Adrenal gland (tissue), 12 donors: ENCODE data around the gene MYOM3. TPM values are rescaled to one million over a fixed set of nuclear protein-coding genes. Genes with fewer than 3 reads are reported as not detected.

Experiments
- DNase-seq, 7 donors: peaks; one replicate each; pipeline ENCODE4 v3.0.0-alpha.2; 2019 to 2020
- H3K27ac ChIP-seq, 5 donors: fragments of 200-600 bp; sonication (generic) in 4 of 5; 1 replicate in 3 of 5; 2 replicates in 2 of 5; pipeline versions ENCODE4 v1.5.1 to v1.8.0; 2016 to 2020; ENCODE audit warnings: mild to moderate bottlenecking in 1 of 5
- H3K27me3 ChIP-seq: fragments of 200-600 bp; 2 replicates; pipeline ENCODE4 v1.8.0; 2021
- H3K36me3 ChIP-seq, 2 donors: fragments of 200-600 bp; replicated peaks in 1 of 2; 1 replicate in 1 of 2; 2 replicates in 1 of 2; pipeline versions ENCODE4 v1.5.1 to v1.8.0; 2018 to 2022
- H3K4me1 ChIP-seq, 2 donors: fragments of 200-600 bp; replicated peaks in 1 of 2; 1 replicate in 1 of 2; 2 replicates in 1 of 2; pipeline versions ENCODE4 v1.5.1 to v1.8.0; 2018 to 2021
- H3K4me3 ChIP-seq, 4 donors: fragments of 200-600 bp; sonication (generic) in 3 of 4; one replicate each; pipeline ENCODE4 v1.5.1; 2016 to 2018
- H3K9me3 ChIP-seq, 3 donors: fragments of 200-600 bp; sonication (generic) in 1 of 3; replicated peaks in 1 of 3; 1 replicate in 2 of 3; 2 replicates in 1 of 3; pipeline versions ENCODE4 v1.5.1 to v1.8.0; 2016 to 2021
- POLR2A ChIP-seq, 2 donors: fragments of 450-650 bp; IDR thresholded peaks; one replicate each; pipeline ENCODE4 v1.6.1; 2017; ENCODE audit warnings: antibody characterized with exemption in 2 of 2, mild to moderate bottlenecking in 2 of 2, moderate library complexity in 1 of 2
- WGBS, 4 donors: extraction: QIAGEN DNeasy Blood & Tissue Kit in 2 of 4; methylation state at CpG; one replicate each; pipeline versions ENCODE4 v1.1.5 to v1.1.7; 2013 to 2017; 5-methylcytosine and 5-hydroxymethylcytosine counted together
- intact Hi-C, 2 donors: fragments of 100-400 bp; cut with DNase I; formaldehyde crosslinking; loops; one replicate each; pipeline versions ENCODE4 v1.14.1 to v1.15.0; 2022 to 2023
- polyA plus RNA-seq, 3 donors: library from polyadenylated mRNA; stranded (reverse); fragments of 200-250 nt in 2 of 3; fragments of 350-450 nt in 1 of 3; fragmentation: Illumina TruSeq in 1 of 3; extraction: RNeasy Lipid Tissue Mini Kit (QIAGEN cat#74804) in 1 of 3; gene quantifications; one replicate each; pipeline ENCODE4 v1.2.3, GENCODE V29; 2013 to 2014
- total RNA-seq, 9 donors: library from RNA; depleted of rRNA in 4 of 9; stranded (reverse); fragments of >200 nt in 4 of 9; fragments of 120-200 nt in 1 of 9; fragmentation: NEBNext Ultra II Directional in 1 of 9; extraction: Animal tissue kit (Norgen Biotek cat#: 25700) in 1 of 9; gene quantifications; one replicate each; pipeline versions ENCODE4 v1.1.0 to v1.2.4, GENCODE V29; 2013 to 2023
- TF ChIP-seq, protein P1 (sequence below), 6 experiments: fragments of 450-650 bp in 4 of 6; fragments of 200-600 bp in 2 of 6; sonication (generic) in 1 of 6; IDR thresholded peaks; 1 replicate in 5 of 6; 2 replicates in 1 of 6; pipeline versions ENCODE4 v1.5.1 to v1.8.0; 2016 to 2021; ENCODE audit warnings: antibody characterized with exemption in 6 of 6, mild to moderate bottlenecking in 2 of 6, moderate library complexity in 1 of 6
- donor health status: healthy with polysubstance abuse.
- donor health status: Bipolar disorder and iron deficiency.
- donor health status: DM: yes; HTN: yes; CAD: no.
- donor health status: DM: no; HTN: no; CAD: no.
- donor health status: DM: no; HTN: no; CAD: no.
- donor health status: DM: yes; HTN: yes; CAD: no.

Gene MYOM3
- total and polyA plus RNA-seq, 12 donors, result 0.09 to 7.0 (median 0.18) TPM

DNA sequence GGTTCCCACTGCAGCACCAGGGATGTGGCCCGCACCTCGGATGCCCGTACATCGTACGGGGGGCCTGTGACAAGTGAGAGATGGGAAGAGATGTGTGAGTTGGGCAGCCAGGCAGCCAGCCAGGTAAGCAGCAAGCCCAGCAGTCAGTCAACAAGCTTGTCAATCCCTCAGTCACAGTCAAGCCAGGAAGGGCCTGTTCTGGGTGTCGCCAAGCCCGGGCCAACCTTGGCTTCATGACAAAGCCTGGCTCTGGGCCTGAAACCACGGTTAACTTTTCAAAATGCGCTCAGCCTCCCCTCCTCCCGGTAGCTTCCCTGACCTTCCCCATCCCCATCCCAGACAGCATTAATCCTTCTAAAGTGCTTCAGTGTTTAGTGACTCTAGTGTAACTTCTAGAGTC is 31.8 kb downstream of the MYOM3 start:
- 66 to 73% (median 67%) methylated on average over 10 of the region's 10 CpGs for WGBS, 4 donors
- TF ChIP-seq POLR2A (IDR thresholded peaks at IDR 0.05), result no peak
- TF ChIP-seq, protein P1, sequence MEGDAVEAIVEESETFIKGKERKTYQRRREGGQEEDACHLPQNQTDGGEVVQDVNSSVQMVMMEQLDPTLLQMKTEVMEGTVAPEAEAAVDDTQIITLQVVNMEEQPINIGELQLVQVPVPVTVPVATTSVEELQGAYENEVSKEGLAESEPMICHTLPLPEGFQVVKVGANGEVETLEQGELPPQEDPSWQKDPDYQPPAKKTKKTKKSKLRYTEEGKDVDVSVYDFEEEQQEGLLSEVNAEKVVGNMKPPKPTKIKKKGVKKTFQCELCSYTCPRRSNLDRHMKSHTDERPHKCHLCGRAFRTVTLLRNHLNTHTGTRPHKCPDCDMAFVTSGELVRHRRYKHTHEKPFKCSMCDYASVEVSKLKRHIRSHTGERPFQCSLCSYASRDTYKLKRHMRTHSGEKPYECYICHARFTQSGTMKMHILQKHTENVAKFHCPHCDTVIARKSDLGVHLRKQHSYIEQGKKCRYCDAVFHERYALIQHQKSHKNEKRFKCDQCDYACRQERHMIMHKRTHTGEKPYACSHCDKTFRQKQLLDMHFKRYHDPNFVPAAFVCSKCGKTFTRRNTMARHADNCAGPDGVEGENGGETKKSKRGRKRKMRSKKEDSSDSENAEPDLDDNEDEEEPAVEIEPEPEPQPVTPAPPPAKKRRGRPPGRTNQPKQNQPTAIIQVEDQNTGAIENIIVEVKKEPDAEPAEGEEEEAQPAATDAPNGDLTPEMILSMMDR (IDR thresholded peaks at IDR 0.05), result no peak
- DNase-seq, result no peak
- Histone ChIP-seq H3K27me3 (no peaks in the 10 kb centered on the region), H3K27ac (no peak overlapping the region), H3K36me3 (no peaks in the 10 kb centered on the region), H3K9me3 (no peaks in the 10 kb centered on the region), H3K4me1 (no peaks in the 10 kb centered on the region), H3K4me3 (no peak overlapping the region)
- intact Hi-C loops, result no loop called here

DNA sequence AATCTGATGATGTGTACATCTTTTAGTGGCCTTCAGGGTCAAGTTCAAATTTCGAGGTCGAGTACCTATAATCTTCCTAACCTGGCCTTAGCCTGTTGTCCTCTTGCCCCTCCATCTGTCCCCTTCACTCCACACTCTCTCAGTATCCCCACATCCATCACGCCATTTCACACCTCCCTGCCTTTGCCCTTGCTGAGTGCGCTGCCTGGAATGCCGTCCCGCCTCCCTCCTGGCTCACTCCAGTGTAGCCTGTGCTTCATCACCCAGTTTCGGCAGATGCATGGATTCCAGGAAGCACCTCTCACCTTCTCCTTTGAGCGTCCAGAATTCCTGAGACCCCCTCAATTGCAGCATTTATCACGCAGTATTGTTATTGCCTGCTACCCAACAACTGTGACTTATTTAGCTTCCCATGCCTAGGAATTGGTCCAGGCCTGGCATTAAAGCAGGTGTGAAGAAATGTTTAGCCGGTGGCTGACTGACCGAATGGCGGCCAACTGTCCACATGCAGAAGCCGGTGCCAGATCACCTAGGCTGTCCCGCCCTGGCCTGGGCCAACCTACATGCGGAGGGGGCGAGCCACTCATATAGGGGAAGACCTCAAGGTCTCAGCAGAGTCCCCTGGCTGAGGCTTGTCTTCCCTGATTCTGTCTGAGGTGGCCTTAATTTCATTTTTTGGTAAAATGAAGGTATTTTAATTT is 34.5 kb downstream of the MYOM3 start:
- no peaks in the 10 kb centered on the region for H3K9me3 ChIP-seq
- 78 to 85% (median 83%) methylated on average over 15 to 16 of the region's 16 CpGs for WGBS, 4 donors
- TF ChIP-seq, protein P1 (IDR thresholded peaks at IDR 0.05), result no peak
- TF ChIP-seq POLR2A (IDR thresholded peaks at IDR 0.05), result no peak
- no peak for DNase-seq
- H3K27me3 ChIP-seq, result no peaks in the 10 kb centered on the region
- H3K4me3 ChIP-seq, result no peak overlapping the region
- H3K4me1 ChIP-seq, result no peaks in the 10 kb centered on the region
- H3K27ac ChIP-seq, result no peak overlapping the region
- no peaks in the 10 kb centered on the region for H3K36me3 ChIP-seq
- intact Hi-C loops, result loop anchor here in 1 of 2 donors (10.0 kb wide), 1 partner anchor 307 kb away; no protein-coding TSS in a partner anchor

DNA sequence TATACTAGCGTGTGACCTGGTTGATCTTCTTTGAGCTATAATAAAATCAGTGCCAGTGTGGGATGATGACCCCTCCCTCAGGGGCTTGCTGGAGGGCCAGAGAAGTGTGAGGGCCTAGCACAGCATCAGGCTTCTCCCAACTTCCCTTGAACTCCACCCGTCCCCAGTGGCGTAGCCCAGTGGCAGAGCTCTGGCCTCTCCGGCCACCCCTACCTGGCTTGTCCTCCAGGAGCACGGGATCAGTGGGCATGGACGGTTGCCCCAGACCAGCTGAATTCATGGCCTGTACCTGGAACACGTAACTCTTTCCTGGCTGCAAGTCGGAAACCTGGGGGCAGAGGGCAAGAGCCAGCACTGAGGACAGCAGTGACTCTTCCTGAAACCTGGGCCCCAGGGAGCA is 36.0 kb downstream of the MYOM3 start:
- no peak for DNase-seq
- no peaks in the 10 kb centered on the region for H3K9me3 ChIP-seq
- H3K4me3 ChIP-seq, result no peak overlapping the region
- intact Hi-C loops, result loop anchor here in 1 of 2 donors (10.0 kb wide), 1 partner anchor 309 kb away; no protein-coding TSS in a partner anchor
- H3K4me1 ChIP-seq, result no peaks in the 10 kb centered on the region
- no peaks in the 10 kb centered on the region for H3K27me3 ChIP-seq
- no peak overlapping the region for H3K27ac ChIP-seq
- WGBS, 4 donors, result 66 to 94% (median 84%) methylated on average over 5 to 8 of the region's 8 CpGs
- no peaks in the 10 kb centered on the region for H3K36me3 ChIP-seq
- TF ChIP-seq POLR2A (IDR thresholded peaks at IDR 0.05), result no peak
- TF ChIP-seq, protein P1 (IDR thresholded peaks at IDR 0.05), result no peak

DNA sequence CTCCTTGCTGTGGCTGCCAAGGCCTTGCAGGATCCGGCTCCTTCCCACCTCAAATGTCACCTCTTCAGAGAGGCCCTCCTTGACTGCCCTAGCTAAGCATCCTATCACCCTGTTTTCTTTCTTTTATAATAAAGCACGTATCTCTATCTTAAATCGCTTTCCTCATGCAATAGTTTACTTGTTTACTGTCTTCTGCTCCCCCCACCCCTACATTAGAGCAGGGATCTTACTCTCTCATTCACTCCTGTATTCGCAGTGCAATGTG is 36.4 kb downstream of the MYOM3 start:
- Histone ChIP-seq H3K36me3 (no peaks in the 10 kb centered on the region), H3K4me3 (no peak overlapping the region), H3K27me3 (no peaks in the 10 kb centered on the region), H3K4me1 (no peaks in the 10 kb centered on the region), H3K9me3 (no peaks in the 10 kb centered on the region), H3K27ac (no peak overlapping the region)
- no peak for DNase-seq
- intact Hi-C loops, result loop anchor here in 1 of 2 donors (10.0 kb wide), 1 partner anchor 309 kb away; no protein-coding TSS in a partner anchor
- TF ChIP-seq, protein P1 (IDR thresholded peaks at IDR 0.05), result no peak
- TF ChIP-seq POLR2A (IDR thresholded peaks at IDR 0.05), result no peak
- WGBS, 4 donors, result 85 to 90% (median 89%) methylated on average over 4 of the region's 4 CpGs
